WTC11 (cell line): Measurements from ENCODE around the gene CAMK2D. TPM values are rescaled to one million over a fixed set of nuclear protein-coding genes. Genes with fewer than 3 reads are reported as not detected.

Source experiments
- ATAC-seq: fragments of 200-7000 bp; cut with Tn5 transposase; 2 replicates; pipeline ENCODE4 v1.10.0; 2021; ENCODE audit warnings: mild to moderate bottlenecking, moderate library complexity
- CTCF ChIA-PET: fragments of 300-600 bp; sonication (Branson Sonifier 250); formaldehyde crosslinking; loops from one replicate; lab custom pipeline; 2021; ENCODE audit warnings: antibody characterized with exemption; lab: Charles Lee
- POLR2A ChIA-PET: fragments of 350-600 bp; sonication (Branson Sonifier 250); formaldehyde crosslinking; loops from one replicate; lab custom pipeline; 2021; ENCODE audit warnings: antibody characterized with exemption; lab: Charles Lee
- DNase-seq: peaks from one replicate; pipeline ENCODE4 v3.0.0; 2021; ENCODE audit warnings: low spot score
- H3K27ac Mint-ChIP-seq: 2 replicates; pipeline ENCODE4 v1.8.0; 2021; ENCODE audit warnings: mixed read lengths
- H3K27me3 Mint-ChIP-seq: 2 replicates; pipeline ENCODE4 v1.8.0; 2021; ENCODE audit warnings: low read depth, mild to moderate bottlenecking, moderate library complexity, mixed read lengths
- H3K36me3 Mint-ChIP-seq: 2 replicates; pipeline ENCODE4 v1.8.0; 2021; ENCODE audit warnings: mixed read lengths
- H3K4me1 Mint-ChIP-seq: 2 replicates; pipeline ENCODE4 v1.8.0; 2022; ENCODE audit warnings: mixed read lengths
- H3K4me3 Mint-ChIP-seq: 2 replicates; pipeline ENCODE4 v1.8.0; 2021; ENCODE audit warnings: mild to moderate bottlenecking, moderate library complexity, mixed read lengths
- H3K9me3 Mint-ChIP-seq: 2 replicates; pipeline ENCODE4 v1.8.0; 2021; ENCODE audit warnings: mixed read lengths
- CREB1 ChIP-seq: sonication (generic); formaldehyde crosslinking; IDR thresholded peaks from 2 replicates; pipeline ENCODE4 v1.8.0; 2023; ENCODE audit warnings: mild to moderate bottlenecking, missing genetic modification reagents
- EMX1 ChIP-seq: fragments of 250-450 bp; sonication (Bioruptor Pico); IDR thresholded peaks from 2 replicates; pipeline ENCODE4 v1.8.0; 2021; ENCODE audit warnings: mild to moderate bottlenecking
- ESRRA ChIP-seq: sonication (generic); formaldehyde crosslinking; IDR thresholded peaks from 2 replicates; pipeline ENCODE4 v1.8.1; 2022; ENCODE audit warnings: mild to moderate bottlenecking, missing genetic modification reagents, borderline replicate concordance
- GABPB1 ChIP-seq: sonication (generic); formaldehyde crosslinking; IDR thresholded peaks from 2 replicates; pipeline ENCODE4 v1.8.1; 2023; ENCODE audit warnings: mild to moderate bottlenecking, missing genetic modification reagents
- IRF2 ChIP-seq: sonication (generic); formaldehyde crosslinking; IDR thresholded peaks from 2 replicates; pipeline ENCODE4 v1.8.0; 2022; ENCODE audit warnings: low read depth, missing genetic modification reagents, borderline replicate concordance
- KAT7 ChIP-seq: sonication (generic); formaldehyde crosslinking; IDR thresholded peaks from 2 replicates; pipeline ENCODE4 v1.8.1; 2023; ENCODE audit warnings: missing genetic modification reagents, mild to moderate bottlenecking, borderline replicate concordance
- SOX15 ChIP-seq: fragments of 250-450 bp; sonication (Bioruptor Pico); IDR thresholded peaks from 2 replicates; pipeline ENCODE4 v1.9.0; 2021; ENCODE audit warnings: mild to moderate bottlenecking
- TCF7 ChIP-seq: sonication (generic); formaldehyde crosslinking; IDR thresholded peaks from 2 replicates; pipeline ENCODE4 v1.8.0; 2022; ENCODE audit warnings: mild to moderate bottlenecking, low read depth, missing genetic modification reagents, moderate library complexity
- ZBTB21 ChIP-seq: sonication (generic); formaldehyde crosslinking; IDR thresholded peaks from 2 replicates; pipeline ENCODE4 v1.8.1; 2023; ENCODE audit warnings: mild to moderate bottlenecking, missing genetic modification reagents, borderline replicate concordance
- ZNF232 ChIP-seq: sonication (generic); formaldehyde crosslinking; IDR thresholded peaks from 2 replicates; pipeline ENCODE4 v1.8.0; 2022; ENCODE audit warnings: mild to moderate bottlenecking, missing genetic modification reagents
- ZNF416 ChIP-seq: fragments of 250-450 bp; sonication (Bioruptor Pico); IDR thresholded peaks from 2 replicates; pipeline ENCODE4 v1.9.0; 2021; ENCODE audit warnings: mild to moderate bottlenecking, inconsistent platforms
- total RNA-seq: library from RNA; stranded (reverse); gene quantifications from 3 replicates; pipeline ENCODE4 v1.2.3, GENCODE V29; 2021
- TF ChIP-seq, protein P1 (sequence below): sonication (generic); formaldehyde crosslinking; IDR thresholded peaks from 2 replicates; pipeline ENCODE4 v1.8.0; 2023; ENCODE audit warnings: missing genetic modification reagents, mild to moderate bottlenecking, borderline replicate concordance
- TF ChIP-seq, protein P2 (sequence below): fragments of 250-450 bp; sonication (Bioruptor Pico); IDR thresholded peaks from 2 replicates; pipeline ENCODE4 v1.9.0; 2021; ENCODE audit warnings: mild to moderate bottlenecking
- TF ChIP-seq, protein P3 (sequence below): sonication (generic); formaldehyde crosslinking; IDR thresholded peaks from 2 replicates; pipeline ENCODE4 v1.8.1; 2022; ENCODE audit warnings: low read depth, mild to moderate bottlenecking, moderate library complexity, missing genetic modification reagents, borderline replicate concordance
- TF ChIP-seq, protein P4 (sequence below): sonication (generic); formaldehyde crosslinking; IDR thresholded peaks from 2 replicates; pipeline ENCODE4 v1.8.0; 2023; ENCODE audit warnings: missing genetic modification reagents
- TF ChIP-seq, protein P5 (sequence below): sonication (generic); formaldehyde crosslinking; IDR thresholded peaks from 2 replicates; pipeline ENCODE4 v1.8.1; 2022; ENCODE audit warnings: mild to moderate bottlenecking, missing genetic modification reagents, moderate library complexity, borderline replicate concordance
- TF ChIP-seq, protein P6 (sequence below): sonication (generic); formaldehyde crosslinking; IDR thresholded peaks from 2 replicates; pipeline ENCODE4 v1.8.1; 2023; ENCODE audit warnings: mild to moderate bottlenecking, moderate library complexity, missing genetic modification reagents
- TF ChIP-seq, protein P7 (sequence below): sonication (generic); formaldehyde crosslinking; IDR thresholded peaks from 2 replicates; pipeline ENCODE4 v1.8.1; 2022; ENCODE audit warnings: missing genetic modification reagents, borderline replicate concordance
- TF ChIP-seq, protein P8 (sequence below): sonication (generic); formaldehyde crosslinking; IDR thresholded peaks from 2 replicates; pipeline ENCODE4 v1.8.1; 2023; ENCODE audit warnings: mild to moderate bottlenecking, missing genetic modification reagents, moderate library complexity

CAMK2D gene
- total RNA-seq, 1 experiment from 2014 or later = 16.5 TPM

DNA sequence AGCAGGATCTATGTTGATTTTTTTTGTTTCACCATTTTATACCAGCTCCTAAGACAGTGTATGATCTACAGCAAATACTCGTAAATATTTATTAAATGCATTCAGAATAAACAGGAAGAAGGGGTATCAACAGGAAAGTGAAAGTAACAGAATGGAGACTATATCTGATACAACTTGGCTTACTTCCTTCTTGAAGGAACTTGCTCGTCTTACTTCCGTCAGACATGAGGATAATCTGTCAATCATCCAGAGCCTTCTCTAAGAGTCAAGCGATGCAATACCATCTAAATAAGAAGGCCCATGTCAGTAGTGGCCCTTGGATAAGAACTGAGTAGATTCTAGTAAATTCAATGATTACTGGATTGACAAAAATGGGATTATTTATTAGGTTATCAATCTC, 84.2 kb downstream of the CAMK2D start (continued):
- TF ChIP-seq, protein P1, sequence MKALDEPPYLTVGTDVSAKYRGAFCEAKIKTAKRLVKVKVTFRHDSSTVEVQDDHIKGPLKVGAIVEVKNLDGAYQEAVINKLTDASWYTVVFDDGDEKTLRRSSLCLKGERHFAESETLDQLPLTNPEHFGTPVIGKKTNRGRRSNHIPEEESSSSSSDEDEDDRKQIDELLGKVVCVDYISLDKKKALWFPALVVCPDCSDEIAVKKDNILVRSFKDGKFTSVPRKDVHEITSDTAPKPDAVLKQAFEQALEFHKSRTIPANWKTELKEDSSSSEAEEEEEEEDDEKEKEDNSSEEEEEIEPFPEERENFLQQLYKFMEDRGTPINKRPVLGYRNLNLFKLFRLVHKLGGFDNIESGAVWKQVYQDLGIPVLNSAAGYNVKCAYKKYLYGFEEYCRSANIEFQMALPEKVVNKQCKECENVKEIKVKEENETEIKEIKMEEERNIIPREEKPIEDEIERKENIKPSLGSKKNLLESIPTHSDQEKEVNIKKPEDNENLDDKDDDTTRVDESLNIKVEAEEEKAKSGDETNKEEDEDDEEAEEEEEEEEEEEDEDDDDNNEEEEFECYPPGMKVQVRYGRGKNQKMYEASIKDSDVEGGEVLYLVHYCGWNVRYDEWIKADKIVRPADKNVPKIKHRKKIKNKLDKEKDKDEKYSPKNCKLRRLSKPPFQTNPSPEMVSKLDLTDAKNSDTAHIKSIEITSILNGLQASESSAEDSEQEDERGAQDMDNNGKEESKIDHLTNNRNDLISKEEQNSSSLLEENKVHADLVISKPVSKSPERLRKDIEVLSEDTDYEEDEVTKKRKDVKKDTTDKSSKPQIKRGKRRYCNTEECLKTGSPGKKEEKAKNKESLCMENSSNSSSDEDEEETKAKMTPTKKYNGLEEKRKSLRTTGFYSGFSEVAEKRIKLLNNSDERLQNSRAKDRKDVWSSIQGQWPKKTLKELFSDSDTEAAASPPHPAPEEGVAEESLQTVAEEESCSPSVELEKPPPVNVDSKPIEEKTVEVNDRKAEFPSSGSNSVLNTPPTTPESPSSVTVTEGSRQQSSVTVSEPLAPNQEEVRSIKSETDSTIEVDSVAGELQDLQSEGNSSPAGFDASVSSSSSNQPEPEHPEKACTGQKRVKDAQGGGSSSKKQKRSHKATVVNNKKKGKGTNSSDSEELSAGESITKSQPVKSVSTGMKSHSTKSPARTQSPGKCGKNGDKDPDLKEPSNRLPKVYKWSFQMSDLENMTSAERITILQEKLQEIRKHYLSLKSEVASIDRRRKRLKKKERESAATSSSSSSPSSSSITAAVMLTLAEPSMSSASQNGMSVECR = no peak
- TF ChIP-seq, protein P2, sequence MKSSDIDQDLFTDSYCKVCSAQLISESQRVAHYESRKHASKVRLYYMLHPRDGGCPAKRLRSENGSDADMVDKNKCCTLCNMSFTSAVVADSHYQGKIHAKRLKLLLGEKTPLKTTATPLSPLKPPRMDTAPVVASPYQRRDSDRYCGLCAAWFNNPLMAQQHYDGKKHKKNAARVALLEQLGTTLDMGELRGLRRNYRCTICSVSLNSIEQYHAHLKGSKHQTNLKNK (CRISPR knock-in tag) = no peak
- TF ChIP-seq, protein P3, sequence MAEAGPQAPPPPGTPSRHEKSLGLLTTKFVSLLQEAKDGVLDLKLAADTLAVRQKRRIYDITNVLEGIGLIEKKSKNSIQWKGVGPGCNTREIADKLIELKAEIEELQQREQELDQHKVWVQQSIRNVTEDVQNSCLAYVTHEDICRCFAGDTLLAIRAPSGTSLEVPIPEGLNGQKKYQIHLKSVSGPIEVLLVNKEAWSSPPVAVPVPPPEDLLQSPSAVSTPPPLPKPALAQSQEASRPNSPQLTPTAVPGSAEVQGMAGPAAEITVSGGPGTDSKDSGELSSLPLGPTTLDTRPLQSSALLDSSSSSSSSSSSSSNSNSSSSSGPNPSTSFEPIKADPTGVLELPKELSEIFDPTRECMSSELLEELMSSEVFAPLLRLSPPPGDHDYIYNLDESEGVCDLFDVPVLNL (CRISPR knock-in tag) = no peak
- TF ChIP-seq, protein P4, sequence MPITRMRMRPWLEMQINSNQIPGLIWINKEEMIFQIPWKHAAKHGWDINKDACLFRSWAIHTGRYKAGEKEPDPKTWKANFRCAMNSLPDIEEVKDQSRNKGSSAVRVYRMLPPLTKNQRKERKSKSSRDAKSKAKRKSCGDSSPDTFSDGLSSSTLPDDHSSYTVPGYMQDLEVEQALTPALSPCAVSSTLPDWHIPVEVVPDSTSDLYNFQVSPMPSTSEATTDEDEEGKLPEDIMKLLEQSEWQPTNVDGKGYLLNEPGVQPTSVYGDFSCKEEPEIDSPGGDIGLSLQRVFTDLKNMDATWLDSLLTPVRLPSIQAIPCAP = no peak
- TF ChIP-seq SOX15 (no peak), EMX1 (CRISPR knock-in tag) (no peak), IRF2 (CRISPR knock-in tag) (no peak)

DNA sequence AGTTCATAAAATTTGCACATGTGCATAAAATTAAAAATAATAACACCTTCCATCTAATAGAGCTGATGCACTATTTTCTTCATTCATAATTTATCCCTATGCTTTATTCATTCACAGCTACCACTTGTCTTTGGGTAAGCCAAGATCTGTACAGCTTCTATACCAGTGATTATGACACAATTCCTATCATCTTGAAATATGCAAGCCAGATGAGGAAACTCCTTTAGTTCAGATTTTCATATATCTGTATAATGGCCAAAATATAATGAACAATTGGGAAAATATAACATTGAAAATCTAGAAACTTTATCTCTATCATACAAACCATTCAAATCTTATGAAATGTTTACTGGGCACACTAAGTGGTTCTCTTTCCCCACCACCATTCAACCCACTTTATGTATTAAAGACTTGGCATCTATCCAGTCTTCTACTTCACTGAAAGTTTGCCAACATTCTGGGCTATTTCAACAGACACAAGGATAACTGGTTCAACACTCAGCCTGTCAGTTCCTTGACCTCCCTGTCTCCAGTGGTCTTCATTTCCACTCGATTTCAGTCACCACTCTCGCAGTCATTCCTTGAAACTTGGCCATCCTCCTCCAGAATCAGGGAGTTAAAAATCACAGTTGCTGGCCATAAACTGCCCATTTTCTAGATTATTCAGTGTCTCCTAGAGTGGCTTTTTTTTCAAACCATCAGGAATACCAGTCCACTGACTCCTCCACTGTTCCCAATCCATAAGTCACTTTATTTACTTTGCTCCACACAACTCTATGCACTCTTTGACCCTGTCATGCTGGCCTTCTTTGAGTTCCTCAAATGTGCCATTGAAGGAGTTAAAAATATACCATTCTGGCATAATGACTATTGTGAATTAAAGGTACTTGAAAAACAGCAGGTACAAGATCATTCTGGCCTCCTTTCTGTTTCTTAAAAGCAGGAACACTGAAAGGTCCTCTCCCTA, 85.5 kb downstream of the CAMK2D start:
- peaks cover under 1% of the 10 kb centered on the region; the same call in 1 of the 2 replicates for H3K36me3 Mint-ChIP-seq
- CTCF ChIA-PET = no interaction called here
- no peaks in the 10 kb centered on the region for H3K27me3 Mint-ChIP-seq
- no peak overlapping the region for H3K4me3 Mint-ChIP-seq
- no peak for DNase-seq
- H3K27ac Mint-ChIP-seq = no peak overlapping the region
- peaks cover 10% of the 10 kb centered on the region for H3K4me1 Mint-ChIP-seq
- peaks cover 6% of the 10 kb centered on the region for H3K9me3 Mint-ChIP-seq
- POLR2A ChIA-PET = no interaction called here
- TF ChIP-seq GABPB1 (CRISPR knock-in tag) (no peak), ZNF416 (CRISPR knock-in tag) (no peak), ZNF232 (CRISPR knock-in tag) (no peak), TCF7 (CRISPR knock-in tag) (no peak), IRF2 (CRISPR knock-in tag) (no peak), ESRRA (CRISPR knock-in tag) (no peak)
- TF ChIP-seq, protein P5, sequence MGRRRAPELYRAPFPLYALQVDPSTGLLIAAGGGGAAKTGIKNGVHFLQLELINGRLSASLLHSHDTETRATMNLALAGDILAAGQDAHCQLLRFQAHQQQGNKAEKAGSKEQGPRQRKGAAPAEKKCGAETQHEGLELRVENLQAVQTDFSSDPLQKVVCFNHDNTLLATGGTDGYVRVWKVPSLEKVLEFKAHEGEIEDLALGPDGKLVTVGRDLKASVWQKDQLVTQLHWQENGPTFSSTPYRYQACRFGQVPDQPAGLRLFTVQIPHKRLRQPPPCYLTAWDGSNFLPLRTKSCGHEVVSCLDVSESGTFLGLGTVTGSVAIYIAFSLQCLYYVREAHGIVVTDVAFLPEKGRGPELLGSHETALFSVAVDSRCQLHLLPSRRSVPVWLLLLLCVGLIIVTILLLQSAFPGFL = no peak
- TF ChIP-seq, all 79 proteins: peak for 0
- ATAC-seq = no peak

DNA sequence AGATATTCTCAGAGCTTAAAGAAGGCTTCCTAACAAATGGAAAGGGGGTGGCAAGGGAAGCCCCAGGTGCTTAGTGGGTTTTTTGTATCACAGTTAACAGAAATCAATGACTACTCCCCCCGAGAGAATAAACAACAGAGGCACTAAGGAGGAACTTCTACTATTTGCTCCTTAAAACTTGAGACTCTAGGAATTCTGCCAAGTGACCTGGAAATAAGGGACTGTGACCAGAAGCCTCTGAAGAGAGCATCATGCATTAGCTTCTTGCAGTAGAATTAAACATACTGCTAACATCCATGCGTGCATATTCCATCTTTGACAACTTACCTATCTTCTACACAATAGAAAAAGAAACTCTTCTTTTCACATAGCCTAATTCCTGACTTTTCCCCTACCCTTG, 86.8 kb downstream of the CAMK2D start:
- ATAC-seq (no peak), DNase-seq (no peak)
- no peak overlapping the region for H3K4me3 Mint-ChIP-seq
- CTCF ChIA-PET = interaction anchor here (0.8 to 2.2 kb wide), 2 partner anchors 10 to 127 kb away, joined by 5 to 14 read pairs; no protein-coding TSS in a partner anchor
- no peak overlapping the region for H3K27ac Mint-ChIP-seq
- no peaks in the 10 kb centered on the region for H3K9me3 Mint-ChIP-seq
- no peaks in the 10 kb centered on the region for H3K27me3 Mint-ChIP-seq
- POLR2A ChIA-PET = interaction anchor here (1.9 kb wide), 1 partner anchor 37 kb away, joined by 4 read pairs; no protein-coding TSS in a partner anchor
- no peaks in the 10 kb centered on the region for H3K36me3 Mint-ChIP-seq
- H3K4me1 Mint-ChIP-seq = peaks cover 10% of the 10 kb centered on the region
- TF ChIP-seq ZBTB21 (CRISPR knock-in tag) (no peak), KAT7 (no peak), ZNF416 (CRISPR knock-in tag) (no peak), CREB1 (no peak)
- TF ChIP-seq, protein P6, sequence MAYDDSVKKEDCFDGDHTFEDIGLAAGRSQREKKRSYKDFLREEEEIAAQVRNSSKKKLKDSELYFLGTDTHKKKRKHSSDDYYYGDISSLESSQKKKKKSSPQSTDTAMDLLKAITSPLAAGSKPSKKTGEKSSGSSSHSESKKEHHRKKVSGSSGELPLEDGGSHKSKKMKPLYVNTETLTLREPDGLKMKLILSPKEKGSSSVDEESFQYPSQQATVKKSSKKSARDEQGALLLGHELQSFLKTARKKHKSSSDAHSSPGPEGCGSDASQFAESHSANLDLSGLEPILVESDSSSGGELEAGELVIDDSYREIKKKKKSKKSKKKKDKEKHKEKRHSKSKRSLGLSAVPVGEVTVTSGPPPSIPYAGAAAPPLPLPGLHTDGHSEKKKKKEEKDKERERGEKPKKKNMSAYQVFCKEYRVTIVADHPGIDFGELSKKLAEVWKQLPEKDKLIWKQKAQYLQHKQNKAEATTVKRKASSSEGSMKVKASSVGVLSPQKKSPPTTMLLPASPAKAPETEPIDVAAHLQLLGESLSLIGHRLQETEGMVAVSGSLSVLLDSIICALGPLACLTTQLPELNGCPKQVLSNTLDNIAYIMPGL (CRISPR knock-in tag) = no peak
- TF ChIP-seq, protein P7, sequence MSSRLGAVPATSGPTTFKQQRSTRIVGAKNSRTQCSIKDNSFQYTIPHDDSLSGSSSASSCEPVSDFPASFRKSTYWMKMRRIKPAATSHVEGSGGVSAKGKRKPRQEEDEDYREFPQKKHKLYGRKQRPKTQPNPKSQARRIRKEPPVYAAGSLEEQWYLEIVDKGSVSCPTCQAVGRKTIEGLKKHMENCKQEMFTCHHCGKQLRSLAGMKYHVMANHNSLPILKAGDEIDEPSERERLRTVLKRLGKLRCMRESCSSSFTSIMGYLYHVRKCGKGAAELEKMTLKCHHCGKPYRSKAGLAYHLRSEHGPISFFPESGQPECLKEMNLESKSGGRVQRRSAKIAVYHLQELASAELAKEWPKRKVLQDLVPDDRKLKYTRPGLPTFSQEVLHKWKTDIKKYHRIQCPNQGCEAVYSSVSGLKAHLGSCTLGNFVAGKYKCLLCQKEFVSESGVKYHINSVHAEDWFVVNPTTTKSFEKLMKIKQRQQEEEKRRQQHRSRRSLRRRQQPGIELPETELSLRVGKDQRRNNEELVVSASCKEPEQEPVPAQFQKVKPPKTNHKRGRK (CRISPR knock-in tag) = no peak
- TF ChIP-seq, protein P8, sequence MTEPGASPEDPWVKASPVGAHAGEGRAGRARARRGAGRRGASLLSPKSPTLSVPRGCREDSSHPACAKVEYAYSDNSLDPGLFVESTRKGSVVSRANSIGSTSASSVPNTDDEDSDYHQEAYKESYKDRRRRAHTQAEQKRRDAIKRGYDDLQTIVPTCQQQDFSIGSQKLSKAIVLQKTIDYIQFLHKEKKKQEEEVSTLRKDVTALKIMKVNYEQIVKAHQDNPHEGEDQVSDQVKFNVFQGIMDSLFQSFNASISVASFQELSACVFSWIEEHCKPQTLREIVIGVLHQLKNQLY (CRISPR knock-in tag) = no peak
